Inflammatory macrophage (primary cell): ENCODE data around the gene POLN.

Experiments
- DNase-seq, 2 donors: peaks; one replicate each; pipeline ENCODE4 v3.0.0-alpha.2; 2020 to 2022

POLN gene

GRCh38 chr4:2080429-2081300, 161.3 kb downstream of the POLN start:
- DNase-seq, result no peak

GRCh38 chr4:2079926-2080325, 162.0 kb downstream of the POLN start:
- no peak for DNase-seq

- DNase-seq, result no peak
These were observed 162.9 kb downstream of the POLN start for GRCh38 chr4:2079006-2079405.

GRCh38 chr4:2078584-2078983, 163.3 kb downstream of the POLN start:
- DNase-seq, result no peak

GRCh38 chr4:2077537-2078460, 164.1 kb downstream of the POLN start:
- DNase-seq, result no peak

- no peak for DNase-seq
These were observed 164.9 kb downstream of the POLN start for GRCh38 chr4:2076908-2077536.

GRCh38 chr4:2075987-2076907, 165.7 kb downstream of the POLN start:
- no peak for DNase-seq

GRCh38 chr4:2075171-2075986, 166.5 kb downstream of the POLN start:
- no peak for DNase-seq

GRCh38 chr4:2074588-2074987, 167.3 kb downstream of the POLN start:
- DNase-seq, result no peak

GRCh38 chr4:2073808-2074481, 168.0 kb downstream of the POLN start:
- no peak for DNase-seq

GRCh38 chr4:2072971-2073807, 168.7 kb downstream of the POLN start:
- DNase-seq, result no peak

- DNase-seq, result no peak
These were observed 169.7 kb downstream of the POLN start for GRCh38 chr4:2071912-2072867.

- DNase-seq, result no peak
These were observed 170.5 kb downstream of the POLN start for GRCh38 chr4:2071252-2071911.

- no peak for DNase-seq
These were observed 171.3 kb downstream of the POLN start for GRCh38 chr4:2070421-2071251.

GRCh38 chr4:2069986-2070385, 171.9 kb downstream of the POLN start:
- no peak for DNase-seq

- no peak for DNase-seq
These were observed 172.6 kb downstream of the POLN start for GRCh38 chr4:2069161-2069971.
